Body of pancreas (tissue), 4 donors: ENCODE measurements around the gene DUSP8.

Experiments
- CTCF ChIP-seq, 7 experiments: fragments of 450-650 bp in 4 of 7; fragments of 200-600 bp in 3 of 7; sonication (generic) in 3 of 7; IDR thresholded peaks; one replicate each; pipeline ENCODE4 v1.5.1; 2016 to 2019; ENCODE audit warnings: antibody characterized with exemption in 7 of 7
- POLR2A ChIP-seq, 3 donors: fragments of 450-650 bp; IDR thresholded peaks; one replicate each; pipeline ENCODE4 v1.6.1; 2016; ENCODE audit warnings: antibody characterized with exemption in 3 of 3, mild to moderate bottlenecking in 2 of 3

- no peak for TF ChIP-seq CTCF (IDR thresholded peaks at IDR 0.05)
- no peak for TF ChIP-seq POLR2A (IDR thresholded peaks at IDR 0.05)
Observed at GRCh38 chr11:1518301-1518700, 53.8 kb downstream of the DUSP8 start.
